NB4 (cell line): ENCODE measurements around the gene KITLG.

Experiments used
- DNase-seq: peaks from one replicate; pipeline ENCODE4 v3.0.0; 2010; ENCODE audit warnings: low read depth
- H3K4me3 ChIP-seq: one replicate; pipeline ENCODE4 v1.5.1; 2011; ENCODE audit warnings: mild to moderate bottlenecking, low read depth, low read length, moderate library complexity
- MYC ChIP-seq: IDR thresholded peaks from 2 replicates; pipeline ENCODE4 v1.6.1; 2011; ENCODE audit warnings: low read depth, low read length
- POLR2A ChIP-seq: IDR thresholded peaks from 2 replicates; pipeline ENCODE4 v1.6.1; 2011; ENCODE audit warnings: mild to moderate bottlenecking; ENCODE audit not compliant: insufficient read length; ENCODE audit errors: extremely low read depth
- TF ChIP-seq, protein P1 (sequence below): IDR thresholded peaks from one replicate; pipeline ENCODE4 v1.5.1; 2012; ENCODE audit warnings: low read depth, low read length
- TF ChIP-seq, protein P2 (sequence below): IDR thresholded peaks from 2 replicates; pipeline ENCODE4 v1.6.1; 2011; ENCODE audit warnings: low read depth, low read length

The KITLG gene

DNA sequence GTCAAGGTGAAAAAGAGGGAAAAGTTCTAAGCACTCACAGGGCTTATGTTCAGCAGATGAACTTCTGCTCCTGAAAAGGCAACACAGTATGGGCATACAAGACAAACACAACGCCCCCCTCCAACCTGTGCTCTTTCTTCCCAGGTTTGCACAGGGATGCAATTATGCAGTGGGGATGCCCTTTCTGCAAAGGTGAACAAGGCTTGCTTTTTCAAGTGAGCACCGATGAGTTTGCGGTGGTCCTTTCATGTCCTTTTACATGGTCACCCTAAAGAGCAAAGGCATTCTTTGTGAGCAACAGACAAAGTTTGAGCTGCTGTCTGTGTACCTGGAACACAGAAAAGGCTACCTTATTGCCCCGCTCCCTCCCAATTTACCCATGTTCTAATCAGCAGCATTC lies 6.7 kb downstream of the KITLG start:
- no peak for DNase-seq
- H3K4me3 ChIP-seq = no peak overlapping the region
- no peak for TF ChIP-seq POLR2A

DNA sequence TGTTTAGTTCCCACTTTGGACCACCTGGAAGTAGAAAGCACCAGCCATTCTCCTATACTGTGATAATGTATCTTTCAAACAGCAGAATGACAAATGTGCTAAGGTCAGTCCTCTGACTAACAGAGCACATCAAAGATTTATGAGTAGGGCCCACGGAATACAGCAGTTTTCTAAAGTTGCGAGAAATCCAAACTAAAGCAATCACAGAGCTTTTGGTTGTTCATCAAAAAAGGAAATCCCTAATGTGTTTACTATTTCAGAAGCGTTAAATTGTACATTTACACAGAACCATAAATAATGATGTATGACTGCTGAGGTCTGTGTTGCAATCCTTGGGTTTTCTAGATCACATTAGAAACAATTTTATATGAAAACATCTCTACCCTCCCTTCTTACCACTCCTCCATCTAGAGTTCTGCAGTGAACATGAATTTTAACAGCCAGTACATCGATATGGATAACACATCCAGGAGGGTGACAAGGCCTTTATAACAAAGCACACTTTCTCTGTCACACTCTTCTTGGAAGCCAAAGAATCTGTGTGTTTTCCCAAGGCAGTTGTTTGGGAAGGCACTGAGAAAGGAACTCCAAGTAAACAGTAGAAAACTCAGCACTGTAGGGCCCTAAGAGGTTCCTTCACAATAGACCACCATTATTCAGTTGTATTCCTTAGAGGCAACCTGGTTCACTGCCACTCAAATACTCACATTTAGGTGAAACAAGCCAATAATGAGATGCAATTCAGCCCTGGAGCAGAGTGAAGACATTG lies 7.3 kb downstream of the KITLG start:
- TF ChIP-seq MYC = no peak
- TF ChIP-seq, protein P1, sequence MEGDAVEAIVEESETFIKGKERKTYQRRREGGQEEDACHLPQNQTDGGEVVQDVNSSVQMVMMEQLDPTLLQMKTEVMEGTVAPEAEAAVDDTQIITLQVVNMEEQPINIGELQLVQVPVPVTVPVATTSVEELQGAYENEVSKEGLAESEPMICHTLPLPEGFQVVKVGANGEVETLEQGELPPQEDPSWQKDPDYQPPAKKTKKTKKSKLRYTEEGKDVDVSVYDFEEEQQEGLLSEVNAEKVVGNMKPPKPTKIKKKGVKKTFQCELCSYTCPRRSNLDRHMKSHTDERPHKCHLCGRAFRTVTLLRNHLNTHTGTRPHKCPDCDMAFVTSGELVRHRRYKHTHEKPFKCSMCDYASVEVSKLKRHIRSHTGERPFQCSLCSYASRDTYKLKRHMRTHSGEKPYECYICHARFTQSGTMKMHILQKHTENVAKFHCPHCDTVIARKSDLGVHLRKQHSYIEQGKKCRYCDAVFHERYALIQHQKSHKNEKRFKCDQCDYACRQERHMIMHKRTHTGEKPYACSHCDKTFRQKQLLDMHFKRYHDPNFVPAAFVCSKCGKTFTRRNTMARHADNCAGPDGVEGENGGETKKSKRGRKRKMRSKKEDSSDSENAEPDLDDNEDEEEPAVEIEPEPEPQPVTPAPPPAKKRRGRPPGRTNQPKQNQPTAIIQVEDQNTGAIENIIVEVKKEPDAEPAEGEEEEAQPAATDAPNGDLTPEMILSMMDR = no peak
- TF ChIP-seq, protein P2, sequence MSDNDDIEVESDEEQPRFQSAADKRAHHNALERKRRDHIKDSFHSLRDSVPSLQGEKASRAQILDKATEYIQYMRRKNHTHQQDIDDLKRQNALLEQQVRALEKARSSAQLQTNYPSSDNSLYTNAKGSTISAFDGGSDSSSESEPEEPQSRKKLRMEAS = no peak
- TF ChIP-seq POLR2A = no peak
- no peak for DNase-seq
- no peak overlapping the region for H3K4me3 ChIP-seq

DNA sequence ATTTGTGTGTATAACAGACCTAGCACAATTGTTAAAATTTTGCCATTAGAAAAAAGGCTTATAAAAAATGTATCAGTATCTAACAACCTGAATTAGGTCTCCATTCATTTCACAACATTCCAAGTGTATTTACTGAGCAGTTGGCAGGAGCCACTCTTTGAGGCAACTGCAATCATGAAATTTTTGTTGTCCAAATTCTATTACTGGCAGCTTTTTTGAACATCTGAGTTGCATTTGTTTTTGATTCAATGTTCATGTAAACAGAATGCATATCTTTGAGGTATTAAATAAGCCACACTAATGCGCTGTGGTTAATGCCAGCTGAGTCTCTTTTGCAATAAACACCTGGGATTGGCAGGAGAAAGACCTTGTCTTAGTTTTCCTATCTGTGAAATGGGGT lies 8.7 kb downstream of the KITLG start:
- no peak for DNase-seq
- H3K4me3 ChIP-seq = no peak overlapping the region
- TF ChIP-seq, protein P2 = no peak
- TF ChIP-seq POLR2A (no peak), MYC (no peak)
- TF ChIP-seq, protein P1 = no peak

DNA sequence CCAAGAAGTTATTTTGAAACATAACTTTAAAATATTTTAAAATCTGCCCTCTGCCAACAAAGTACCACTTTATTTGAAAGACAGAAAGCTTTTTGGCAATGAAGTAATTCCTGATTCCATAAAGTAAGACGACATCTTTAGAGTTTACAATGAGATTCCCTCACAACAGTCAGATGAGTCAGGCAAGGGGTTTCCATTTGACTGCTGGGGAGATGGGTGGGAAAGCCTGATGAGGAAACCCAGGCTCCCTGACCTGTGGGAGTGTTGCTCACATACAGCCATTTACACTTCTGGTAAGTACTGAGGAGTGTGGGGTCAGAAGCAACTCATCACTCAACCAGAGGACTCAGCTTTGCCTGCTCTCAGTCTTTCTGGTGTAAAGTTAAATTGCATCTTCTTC lies 10.2 kb downstream of the KITLG start:
- no peak for DNase-seq

DNA sequence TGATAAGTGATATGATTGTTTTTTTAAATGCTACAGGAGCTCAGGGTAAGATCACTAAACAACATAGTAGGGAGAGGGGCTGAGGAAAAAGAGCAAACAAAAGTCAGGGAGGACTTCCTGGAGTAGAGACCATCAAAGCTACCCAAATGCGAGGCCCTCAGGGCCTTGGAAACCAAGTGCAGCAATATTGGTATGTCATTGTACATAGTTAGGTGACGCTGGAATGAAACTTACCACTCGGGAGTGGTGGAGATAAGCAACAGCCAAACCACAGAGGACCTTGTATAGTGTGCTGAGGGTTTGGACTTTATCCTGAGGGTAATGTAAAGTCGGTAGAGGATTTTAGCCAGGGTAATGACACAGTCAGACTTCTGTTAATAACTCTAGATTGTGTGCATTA lies 13.8 kb downstream of the KITLG start:
- H3K4me3 ChIP-seq = no peak overlapping the region
- TF ChIP-seq, protein P2 = no peak
- TF ChIP-seq POLR2A (no peak), MYC (no peak)
- TF ChIP-seq, protein P1 = no peak
- DNase-seq = no peak

More for the DNA sequence above, 10.2 kb downstream of the KITLG start:
- no peak overlapping the region for H3K4me3 ChIP-seq
- TF ChIP-seq MYC (no peak), POLR2A (no peak)
- TF ChIP-seq, protein P1 = no peak
- TF ChIP-seq, protein P2 = no peak

DNA sequence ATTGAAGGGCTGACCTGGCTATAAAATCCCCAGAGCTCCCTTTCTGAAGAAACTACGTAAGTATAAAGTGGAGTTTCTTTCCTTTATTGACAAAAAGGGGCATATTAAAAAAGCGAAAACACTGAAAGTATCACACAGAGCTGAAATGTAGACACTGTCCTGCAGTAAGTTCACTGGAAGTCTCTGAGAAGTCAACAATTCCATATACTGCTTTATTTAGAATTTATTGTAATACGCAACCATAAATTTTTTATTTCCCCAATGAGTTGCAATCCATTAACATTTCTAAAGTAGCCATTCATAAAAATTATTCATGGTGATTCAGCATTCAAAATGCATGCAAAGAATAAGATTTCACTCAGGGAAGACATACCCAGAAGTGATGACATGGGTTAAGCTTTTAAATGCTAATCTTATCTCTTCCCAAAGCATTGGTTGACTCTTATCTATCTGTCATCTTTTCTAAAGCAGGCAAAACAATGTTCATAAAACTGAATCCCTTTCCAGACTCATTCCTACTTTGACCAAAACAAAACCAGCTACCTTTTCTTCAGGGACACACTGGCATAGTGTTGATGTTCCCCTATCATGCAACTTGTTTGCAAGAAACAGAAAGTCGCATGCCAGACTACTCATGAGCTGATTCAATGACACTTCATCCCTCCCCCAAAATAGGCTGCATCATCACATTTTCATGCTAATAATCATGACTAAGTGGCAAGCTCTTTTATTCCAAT lies 17.3 kb downstream of the KITLG start:
- no peak overlapping the region for H3K4me3 ChIP-seq
- no peak for DNase-seq
- no peak for TF ChIP-seq MYC
- TF ChIP-seq, protein P2 = no peak
- TF ChIP-seq POLR2A = no peak
- TF ChIP-seq, protein P1 = no peak
